ENCODE measurements around the gene ASTN1.

ASTN1 gene

DNA sequence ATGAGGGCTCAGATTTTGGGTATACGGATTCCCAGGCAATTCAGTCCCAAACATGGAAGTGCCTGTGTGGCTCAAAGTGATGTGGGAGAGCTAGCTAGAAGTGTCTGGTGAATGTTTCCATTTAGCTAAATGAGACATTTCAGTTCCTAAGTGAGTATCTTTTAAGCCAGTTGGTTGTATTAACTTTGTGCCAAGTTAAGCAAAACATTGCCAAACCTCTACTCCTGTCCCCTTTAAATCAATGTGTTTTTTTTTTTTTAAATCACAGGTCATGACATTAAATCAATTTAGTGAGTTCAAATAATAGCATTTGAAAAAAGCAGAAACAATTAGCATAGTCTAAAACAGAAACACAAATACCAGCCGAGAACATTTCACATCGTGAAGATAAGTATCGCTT, 230.1 kb downstream of the ASTN1 start:
- in situ Hi-C loops (cut with MboI; ENCODE audit: low sequenced_read_pairs), result no loop called here

DNA sequence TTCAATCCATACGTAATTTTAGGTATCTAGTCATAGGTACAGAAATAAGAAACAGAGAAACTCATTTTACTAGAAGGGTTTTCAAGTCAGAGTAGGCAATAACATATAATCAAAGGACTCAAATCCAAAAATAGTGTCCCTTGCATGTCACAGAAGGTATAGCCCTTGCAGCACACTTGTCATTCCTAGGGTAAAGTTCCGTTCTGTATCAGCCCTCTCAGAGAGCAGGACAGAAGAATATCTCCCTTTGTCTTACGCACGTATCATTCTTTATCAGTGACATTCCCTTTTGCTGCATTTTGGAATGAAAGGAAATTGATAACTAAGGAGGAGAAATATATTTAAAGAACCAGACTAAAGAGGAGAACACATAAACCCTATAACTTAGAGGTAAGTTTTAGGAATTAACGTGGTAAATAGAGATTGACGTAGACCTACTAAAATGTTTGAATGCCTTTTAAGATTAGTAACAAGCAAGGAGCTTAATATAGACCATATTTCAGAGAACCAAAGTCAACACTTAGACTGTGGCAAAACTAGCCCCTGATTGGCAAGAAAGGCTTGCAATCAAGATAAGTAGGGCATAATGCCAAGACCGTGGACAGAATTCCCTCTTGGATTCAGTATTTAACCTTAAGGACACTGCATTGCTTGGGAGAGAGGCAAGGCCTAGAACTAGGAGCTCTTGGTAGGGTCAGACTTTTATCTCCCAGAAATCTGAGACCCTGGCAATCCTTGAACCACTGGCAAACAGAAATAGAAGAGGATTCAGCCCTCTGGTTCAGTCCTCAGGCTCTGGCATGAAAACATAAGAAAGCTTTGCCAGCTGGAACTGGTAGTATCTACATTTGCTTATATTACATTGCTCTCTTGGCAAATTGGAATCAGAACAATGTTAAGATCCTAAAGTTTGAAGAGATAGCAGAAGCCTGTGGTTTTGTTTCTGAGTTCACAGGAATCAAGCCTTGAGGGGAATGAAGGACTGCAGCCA, 232.1 kb downstream of the ASTN1 start:
- in situ Hi-C loops (cut with MboI; ENCODE audit: low sequenced_read_pairs), result no loop called here

DNA sequence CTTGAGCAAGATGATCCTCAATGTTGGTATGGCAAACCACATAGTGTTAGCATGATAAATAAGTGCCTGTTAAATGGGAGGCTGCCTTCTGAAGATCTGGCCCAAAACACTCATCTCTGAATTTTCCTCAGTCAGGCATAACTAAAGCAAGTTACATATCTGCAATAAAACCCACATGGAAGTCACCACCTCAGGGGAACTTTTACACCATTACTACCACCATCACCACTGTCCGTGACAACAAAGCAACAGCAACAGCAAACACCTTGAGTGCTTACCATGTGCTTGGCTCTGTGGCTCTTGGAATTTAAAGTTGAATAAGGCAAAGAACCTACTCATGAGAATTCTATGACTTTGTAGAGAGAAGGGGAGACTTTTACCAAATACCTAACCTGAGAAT, 233.0 kb downstream of the ASTN1 start:
- in situ Hi-C loops (cut with MboI; ENCODE audit: low sequenced_read_pairs), result no loop called here

DNA sequence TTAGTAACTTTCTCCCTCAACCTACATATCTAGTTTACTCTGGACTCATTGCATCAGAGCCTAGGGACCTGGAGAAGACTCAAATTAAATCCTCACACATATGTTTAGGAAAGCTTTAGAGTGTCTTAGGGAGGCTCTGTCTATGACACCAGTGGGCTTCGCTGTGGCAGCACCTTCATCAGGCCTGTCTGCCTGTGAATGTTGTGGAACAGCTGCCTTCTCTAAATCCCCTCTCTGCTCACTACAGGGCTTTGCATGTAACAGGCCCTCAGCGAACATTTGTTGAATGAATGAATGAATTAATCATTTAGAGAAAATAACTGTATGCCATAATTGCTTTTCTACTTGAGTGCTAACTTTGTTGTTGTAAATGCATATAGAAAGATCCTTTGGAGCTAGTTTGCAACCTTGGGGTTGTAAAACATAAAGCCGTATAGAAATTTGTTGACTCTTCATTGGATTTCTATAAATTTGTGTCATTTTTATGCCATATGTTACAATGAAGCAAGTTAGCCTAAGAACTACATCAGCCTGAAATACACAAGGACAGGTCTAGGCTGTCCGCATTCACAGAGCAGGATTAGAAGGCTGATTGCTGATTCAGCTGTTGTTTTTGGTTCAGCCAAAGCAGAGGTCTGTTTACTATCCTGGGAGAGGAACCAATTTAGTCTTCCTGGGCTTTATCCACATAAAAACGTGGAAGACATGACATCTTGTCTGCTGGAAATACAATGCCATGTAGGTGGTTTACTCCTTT, 238.0 kb downstream of the ASTN1 start:
- in situ Hi-C loops (cut with MboI; ENCODE audit: low sequenced_read_pairs), result no loop called here

DNA sequence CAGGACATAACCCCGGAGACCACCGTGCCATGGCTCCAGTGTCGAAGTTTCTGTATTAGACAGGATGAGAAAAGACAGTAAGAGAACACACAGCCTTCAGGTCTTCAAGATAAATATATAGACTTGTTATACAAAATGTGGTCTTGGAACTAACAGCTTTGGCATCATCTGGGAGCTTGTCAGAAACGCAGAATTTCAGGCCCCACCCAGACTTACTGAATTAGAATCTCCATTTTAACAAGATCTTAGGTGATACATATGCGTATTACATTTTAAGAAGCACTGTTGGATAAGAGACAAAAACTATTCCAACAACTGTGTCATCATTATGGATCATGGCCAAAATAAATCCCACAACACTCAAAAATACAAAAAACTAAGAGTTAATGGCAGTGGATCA, 239.3 kb downstream of the ASTN1 start:
- in situ Hi-C loops (cut with MboI; ENCODE audit: low sequenced_read_pairs), result no loop called here

DNA sequence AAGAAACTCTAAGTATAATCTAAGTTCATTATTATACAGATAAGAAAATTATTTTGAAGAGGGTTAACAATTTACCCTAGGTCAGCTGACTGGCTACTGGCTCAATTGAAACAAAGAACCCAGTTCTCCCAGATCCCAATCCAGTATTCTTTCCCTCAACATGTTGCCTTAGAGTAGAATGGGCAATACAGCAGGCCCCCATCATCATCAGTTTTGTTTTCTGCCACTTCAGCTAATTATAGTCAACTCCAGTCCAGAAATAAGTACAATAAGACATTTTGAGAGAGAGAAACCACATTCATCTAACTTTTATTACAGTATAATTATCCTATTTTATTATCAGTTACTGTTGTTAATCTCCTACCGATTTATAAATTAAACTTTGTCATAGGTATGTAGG, 241.2 kb downstream of the ASTN1 start:
- in situ Hi-C loops (cut with MboI; ENCODE audit: low sequenced_read_pairs), result no loop called here

DNA sequence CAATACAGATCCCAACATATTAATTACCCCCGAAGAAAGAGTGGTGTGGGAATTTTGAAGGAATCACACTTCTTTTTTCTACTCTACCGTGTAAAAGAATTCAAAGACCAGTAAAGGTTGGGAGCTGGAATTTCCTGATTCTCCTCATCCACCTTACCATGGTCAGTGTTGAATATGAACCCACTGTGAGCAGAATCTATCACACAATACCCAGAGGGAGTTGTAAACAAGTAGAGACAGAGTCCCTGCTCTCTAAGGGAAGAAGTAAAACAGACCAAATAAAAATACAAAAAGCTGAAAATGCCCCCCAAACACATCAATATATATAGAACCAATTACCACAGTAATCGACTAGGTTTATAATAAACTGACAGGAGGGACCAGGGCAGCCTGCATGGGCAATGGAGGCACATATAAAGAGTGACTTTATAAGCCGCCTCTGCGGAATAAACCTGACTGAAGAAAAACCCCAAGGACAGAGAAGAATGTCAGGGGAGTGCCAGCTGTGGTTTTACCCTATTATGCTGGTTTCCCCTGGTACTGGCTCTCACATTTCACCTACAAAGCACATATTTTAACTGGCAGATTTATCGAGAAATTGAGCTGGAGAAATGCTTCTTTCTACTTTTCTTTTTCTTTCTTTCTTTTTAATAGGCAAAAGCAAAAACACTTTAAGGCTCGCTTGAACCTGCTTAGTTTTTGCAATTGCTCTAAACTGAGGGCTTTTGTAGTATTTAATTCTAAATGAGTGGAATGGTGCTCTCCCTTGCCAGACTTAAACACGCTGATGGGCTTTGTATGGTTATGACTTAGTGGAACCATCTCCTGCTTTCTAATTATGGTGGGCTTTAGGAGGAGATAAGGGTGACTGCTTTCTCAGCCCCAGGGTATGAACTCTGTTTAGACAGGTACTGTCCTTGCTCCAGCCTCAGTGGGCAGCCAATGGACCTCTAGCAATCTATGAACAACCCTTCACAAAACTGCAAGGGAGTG, 244.8 kb downstream of the ASTN1 start:
- in situ Hi-C loops (cut with MboI; ENCODE audit: low sequenced_read_pairs), result no loop called here

DNA sequence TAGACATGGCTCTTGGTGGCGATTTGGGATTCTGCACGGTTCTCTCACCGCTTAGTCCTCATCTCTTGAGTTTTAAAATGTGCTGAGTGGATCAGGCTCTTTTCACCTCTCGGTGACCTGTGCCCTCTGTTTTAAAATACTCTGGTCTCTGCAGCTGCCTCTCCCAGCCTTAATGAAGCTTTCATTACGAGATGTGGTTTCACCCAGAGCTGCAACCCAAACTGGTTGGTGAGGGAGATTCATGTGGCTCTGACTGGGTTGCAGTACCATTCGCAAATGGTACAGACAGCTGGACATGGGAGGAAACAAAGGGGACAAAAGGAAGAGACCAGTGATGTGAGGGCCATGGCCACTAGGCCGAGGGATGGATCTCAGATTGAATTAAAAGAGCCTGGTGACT, 258.9 kb downstream of the ASTN1 start:
- in situ Hi-C loops (cut with MboI; ENCODE audit: low sequenced_read_pairs), result no loop called here

DNA sequence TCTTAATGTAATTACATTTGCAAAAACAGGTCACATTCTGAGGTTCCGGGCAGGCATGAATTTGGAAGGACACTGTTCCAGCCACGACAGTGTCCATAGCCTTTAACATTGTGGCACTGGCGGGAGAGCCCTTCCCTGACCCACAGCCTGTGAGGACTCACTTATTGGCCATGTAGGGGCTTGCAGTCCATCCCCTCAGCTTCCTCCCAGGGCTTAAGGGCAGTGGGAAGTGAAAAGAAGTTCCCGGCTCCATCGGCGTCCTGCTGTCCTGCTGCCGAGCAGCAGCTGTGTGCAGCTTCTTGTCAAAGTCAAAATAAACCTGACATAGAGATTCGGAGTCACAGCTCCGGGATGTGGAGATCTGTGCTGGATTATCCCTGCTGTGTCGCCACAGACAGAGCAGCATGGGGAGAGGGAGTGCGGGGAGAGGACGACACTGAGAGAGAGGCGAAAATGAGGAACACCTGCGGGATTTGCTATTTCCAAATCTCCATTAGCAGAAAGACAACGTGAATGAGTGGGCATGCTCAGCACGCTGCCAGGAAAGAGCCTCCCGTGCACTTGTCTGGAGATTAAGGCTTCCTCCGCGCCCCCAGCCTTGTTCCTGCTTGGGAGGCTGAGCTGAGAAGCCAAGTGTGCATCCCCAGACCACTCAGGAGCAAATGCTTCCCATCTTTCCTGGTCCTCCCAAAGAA, 260.3 kb downstream of the ASTN1 start:
- in situ Hi-C loops (cut with MboI; ENCODE audit: low sequenced_read_pairs), result no loop called here

DNA sequence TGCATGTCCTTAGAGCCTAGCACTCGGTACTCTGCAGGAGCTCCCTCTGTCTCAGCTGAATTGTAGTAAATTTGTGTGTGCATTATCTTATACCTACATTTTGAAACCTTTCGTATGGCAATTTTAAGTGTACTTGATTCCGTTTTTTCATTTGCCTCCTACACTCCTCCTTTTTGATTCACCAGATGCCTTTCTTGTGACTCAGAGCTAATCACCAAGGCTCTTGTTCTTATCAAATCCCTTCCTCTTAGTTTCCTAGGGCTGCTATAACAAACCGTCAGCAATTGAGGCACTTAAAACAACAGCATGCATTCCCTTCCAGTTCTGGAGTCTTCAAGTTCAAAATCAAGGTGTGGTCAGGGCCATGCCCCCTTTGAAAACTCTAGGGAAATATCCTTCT, 261.0 kb downstream of the ASTN1 start:
- in situ Hi-C loops (cut with MboI; ENCODE audit: low sequenced_read_pairs), result no loop called here

DNA sequence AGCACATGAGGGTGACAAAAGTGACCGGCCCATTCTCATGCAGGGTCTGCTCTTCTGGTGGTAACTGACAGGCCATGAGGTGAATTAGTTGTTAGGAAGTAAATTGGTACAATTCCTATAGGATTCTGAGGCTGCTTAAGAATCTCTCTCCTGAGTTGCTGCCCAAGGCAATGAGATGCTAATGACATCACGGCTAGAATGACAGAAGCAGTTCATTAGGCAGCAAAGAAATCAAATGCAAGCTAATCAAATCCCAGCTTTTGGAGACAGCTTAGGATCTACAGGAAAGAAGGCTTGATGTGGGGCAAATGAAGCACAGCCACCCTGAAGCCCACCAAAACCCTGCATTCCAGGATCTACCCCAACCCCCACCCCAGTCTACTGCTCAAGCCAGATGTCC, 265.2 kb downstream of the ASTN1 start:
- in situ Hi-C loops (cut with MboI; ENCODE audit: low sequenced_read_pairs), result no loop called here

DNA sequence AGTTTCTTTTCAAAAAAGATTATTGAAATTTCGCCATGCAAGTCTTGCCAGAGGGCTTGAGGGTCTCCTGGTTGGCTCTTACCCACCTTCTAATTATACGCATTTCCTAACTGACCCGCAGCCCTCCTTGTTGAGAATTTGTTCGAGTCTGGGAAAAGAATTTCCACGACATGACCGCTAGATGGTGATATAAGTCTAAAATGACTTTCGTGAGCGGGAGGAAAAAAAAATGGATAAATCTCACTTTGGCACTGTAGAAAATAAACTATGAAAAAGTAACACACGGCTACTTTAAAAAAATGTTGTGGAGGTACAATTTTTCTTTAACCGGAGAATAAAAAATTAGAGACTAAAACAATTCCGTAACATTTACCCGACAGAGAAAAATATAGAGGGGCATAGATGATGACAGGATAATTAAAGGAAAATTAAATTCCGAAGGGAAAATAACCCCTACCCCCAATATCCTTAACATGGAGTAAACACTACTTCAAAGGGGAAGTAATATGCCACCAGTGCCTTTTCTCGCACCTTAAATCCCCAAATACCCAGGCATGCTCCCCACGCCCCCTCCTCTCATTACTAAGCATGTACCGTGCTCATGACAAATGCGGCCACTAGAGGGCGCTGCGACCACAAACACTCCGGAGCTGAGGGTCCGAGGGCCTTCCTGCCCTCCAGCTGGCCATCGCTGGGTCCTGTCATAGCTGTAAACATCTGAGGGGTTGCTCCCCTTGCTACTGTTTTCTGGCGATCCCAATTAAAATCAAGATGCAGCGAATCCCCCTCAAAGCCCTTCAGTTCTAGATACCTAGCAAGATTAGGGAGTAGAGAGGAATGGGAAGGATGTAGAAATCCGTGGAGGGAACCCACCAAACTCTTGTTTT, 266.9 kb downstream of the ASTN1 start:
- in situ Hi-C loops (cut with MboI; ENCODE audit: low sequenced_read_pairs), result no loop called here

DNA sequence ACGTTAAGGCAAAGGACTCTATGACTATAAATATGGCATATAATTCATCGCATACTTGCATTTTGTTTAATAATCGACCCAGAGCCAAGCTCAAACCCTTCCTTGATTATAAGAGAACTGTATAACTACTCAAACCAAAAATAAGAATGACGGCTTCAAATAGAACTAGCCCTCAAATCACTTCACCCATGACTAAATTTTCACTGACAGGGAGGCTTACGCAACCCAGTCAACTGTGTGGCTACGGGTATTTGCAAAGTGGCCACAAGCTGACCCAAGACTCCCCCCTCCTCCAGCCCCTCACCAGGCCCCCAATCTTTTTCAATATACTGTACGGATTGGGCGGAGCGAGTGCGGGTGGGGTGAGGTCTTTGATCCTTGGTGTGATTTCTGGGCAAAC, 268.3 kb downstream of the ASTN1 start:
- in situ Hi-C loops (cut with MboI; ENCODE audit: low sequenced_read_pairs), result no loop called here

DNA sequence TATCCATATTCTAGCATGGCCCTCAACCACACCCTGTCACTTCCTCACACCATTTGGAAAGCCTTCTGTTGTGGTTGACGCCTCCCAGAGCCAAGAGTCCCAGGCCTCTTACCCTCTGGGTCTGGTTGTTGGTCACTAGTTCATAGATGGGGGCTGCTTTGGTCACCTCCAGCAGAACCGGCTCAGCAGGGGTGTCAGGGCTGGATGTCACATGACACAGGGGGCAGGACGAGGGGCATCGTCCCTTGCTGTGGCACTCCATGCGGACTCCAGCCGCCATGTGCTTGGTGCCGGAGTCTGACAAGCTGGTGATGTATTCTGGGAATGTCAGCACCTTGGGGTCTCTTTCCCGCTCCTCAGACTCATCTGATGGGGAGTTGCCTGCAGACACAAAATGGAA, 270.1 kb downstream of the ASTN1 start:
- in situ Hi-C loops (cut with MboI; ENCODE audit: low sequenced_read_pairs), result no loop called here

DNA sequence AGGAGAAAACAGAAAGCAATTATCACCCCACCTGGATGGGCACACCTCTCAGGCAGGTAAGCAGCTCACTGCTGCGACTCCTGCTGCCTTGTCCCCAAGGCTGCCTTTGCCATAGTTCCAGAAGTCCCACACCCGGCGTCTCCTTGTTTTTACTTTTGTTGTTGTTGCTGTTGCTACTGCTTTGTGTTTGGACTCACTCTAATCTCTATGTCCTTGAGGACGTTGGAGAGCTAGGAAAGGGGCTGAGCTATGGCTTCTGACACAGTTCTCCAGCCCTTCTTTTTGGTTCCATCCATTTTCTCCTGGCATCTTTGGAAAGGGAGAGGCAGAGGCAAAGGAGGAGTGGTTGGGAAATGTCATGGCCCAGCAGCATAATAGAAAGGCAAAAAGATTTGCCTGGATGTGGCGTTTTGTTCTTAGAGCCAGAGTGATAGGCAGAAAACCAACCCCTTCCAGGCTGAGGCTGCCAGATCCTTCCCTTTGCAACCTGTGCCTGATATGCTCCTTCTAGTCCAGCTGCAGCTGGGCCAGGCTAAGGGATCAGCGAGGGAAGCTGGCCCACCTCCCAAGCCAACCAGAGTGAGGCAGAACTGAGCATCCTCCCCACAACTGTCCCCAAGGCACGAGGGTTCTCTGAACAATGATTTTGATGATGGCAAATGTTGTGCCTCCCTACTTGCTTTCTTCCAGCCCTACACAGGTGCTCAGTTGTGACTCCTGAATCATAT, 270.7 kb downstream of the ASTN1 start:
- in situ Hi-C loops (cut with MboI; ENCODE audit: low sequenced_read_pairs), result no loop called here

DNA sequence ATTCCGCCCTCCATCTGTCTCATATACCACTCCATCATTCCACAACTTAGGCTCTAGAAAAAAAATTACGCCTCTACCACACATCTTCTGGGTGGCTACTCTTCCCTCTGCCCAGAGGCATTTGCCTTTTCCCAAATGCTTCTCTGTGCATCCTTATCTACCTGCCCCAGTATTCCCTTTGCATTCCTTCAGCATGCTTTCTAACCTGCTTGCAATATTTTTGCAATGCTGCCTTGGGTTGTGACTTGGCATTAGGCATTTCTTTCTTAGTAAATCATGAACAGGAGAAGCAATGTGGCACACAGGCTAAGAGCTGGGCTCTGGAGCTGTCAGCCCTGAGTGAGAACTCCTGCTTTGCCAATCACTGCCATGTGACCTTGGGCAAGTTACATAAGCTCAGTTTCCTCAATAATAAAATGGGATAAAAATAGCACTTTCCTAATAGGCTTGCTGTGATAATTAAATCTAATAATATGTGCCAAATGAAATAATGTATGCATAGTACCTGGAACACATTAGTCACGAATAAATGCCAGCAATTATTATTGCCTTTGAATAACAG, 276.0 kb downstream of the ASTN1 start:
- in situ Hi-C loops (cut with MboI; ENCODE audit: low sequenced_read_pairs), result no loop called here

DNA sequence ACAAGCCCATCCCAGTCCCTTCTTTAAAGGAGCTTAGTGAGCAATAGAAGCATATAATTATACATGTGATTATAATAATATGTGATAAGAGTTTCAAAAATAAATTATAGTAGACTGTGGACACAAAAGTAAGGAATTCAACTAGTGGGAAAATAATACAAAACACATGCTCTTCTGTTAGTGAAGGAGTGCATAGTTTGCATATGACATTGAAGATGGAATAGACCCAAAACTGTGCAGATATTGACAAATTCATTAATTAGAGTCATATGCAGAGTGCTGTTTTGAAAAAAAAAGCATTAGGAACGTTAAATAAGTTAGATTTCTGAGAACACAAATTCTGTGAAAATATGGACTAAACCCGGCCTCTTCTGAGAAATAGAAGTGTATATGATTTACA, 278.8 kb downstream of the ASTN1 start:
- in situ Hi-C loops (cut with MboI; ENCODE audit: low sequenced_read_pairs), result no loop called here

DNA sequence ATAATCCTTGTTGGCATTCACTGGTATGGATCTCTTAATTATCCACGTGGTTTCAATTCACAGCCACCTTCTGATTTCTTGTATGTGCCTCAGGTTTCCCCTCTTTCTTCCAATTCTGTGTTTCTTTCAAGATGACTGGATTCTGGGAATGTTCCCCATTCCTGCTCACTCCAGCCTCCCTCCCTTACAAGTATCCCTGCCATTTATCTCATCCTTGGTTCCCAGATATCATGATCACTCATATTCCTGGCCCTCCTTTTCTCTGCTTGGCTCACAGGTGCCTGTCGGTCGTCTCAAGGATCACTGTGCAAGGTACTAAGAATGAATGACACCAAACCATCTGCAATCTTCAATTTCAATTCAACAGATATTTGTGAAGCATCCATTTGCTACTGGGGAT, 279.2 kb downstream of the ASTN1 start:
- in situ Hi-C loops (cut with MboI; ENCODE audit: low sequenced_read_pairs), result no loop called here

All from hTERT RPE-1 (cell line).